Measurements from ENCODE around the gene PLAGL1.
A peak's percentile ranks its signal among the peaks of the same experiment; 100 is the strongest.

PLAGL1 gene

GRCh38 chr6:143964674-143965081 lies 43.4 kb downstream of the PLAGL1 start:
- DNase-seq = no peak

GRCh38 chr6:143963158-143963919 lies 44.7 kb downstream of the PLAGL1 start:
- DNase-seq = no peak

- no peak for DNase-seq
Measured at GRCh38 chr6:143961886-143962878, 45.9 kb downstream of the PLAGL1 start.

GRCh38 chr6:143961066-143961465 lies 47.0 kb downstream of the PLAGL1 start:
- DNase-seq = no peak

- no peak for DNase-seq
Measured at GRCh38 chr6:143959927-143960326, 48.1 kb downstream of the PLAGL1 start.

GRCh38 chr6:143958839-143959399 lies 49.1 kb downstream of the PLAGL1 start:
- DNase-seq = no peak

GRCh38 chr6:143957679-143958274 lies 50.3 kb downstream of the PLAGL1 start:
- DNase-seq = no peak

- no peak for DNase-seq
Measured at GRCh38 chr6:143955971-143956370, 52.1 kb downstream of the PLAGL1 start.

GRCh38 chr6:143953922-143954321 lies 54.1 kb downstream of the PLAGL1 start:
- no peak for DNase-seq

- DNase-seq = no peak
Measured at GRCh38 chr6:143952947-143953701, 54.9 kb downstream of the PLAGL1 start.

GRCh38 chr6:143952060-143952778 lies 55.8 kb downstream of the PLAGL1 start:
- DNase-seq = no peak

GRCh38 chr6:143950875-143951274 lies 57.2 kb downstream of the PLAGL1 start:
- no peak for DNase-seq

GRCh38 chr6:143949962-143950361 lies 58.1 kb downstream of the PLAGL1 start:
- no peak for DNase-seq

GRCh38 chr6:143949535-143949934 lies 58.5 kb downstream of the PLAGL1 start:
- no peak for DNase-seq

GRCh38 chr6:143948208-143948607 lies 59.9 kb downstream of the PLAGL1 start:
- no peak for DNase-seq

- DNase-seq = peak; percentile 74
Measured at GRCh38 chr6:143941852-143942627, 66.0 kb downstream of the PLAGL1 start.

GRCh38 chr6:143940011-143940597 lies 68.0 kb downstream of the PLAGL1 start:
- peak; percentile 64 for DNase-seq

- no peak for DNase-seq
Measured at GRCh38 chr6:143939364-143939763, 68.7 kb downstream of the PLAGL1 start.

- no peak for DNase-seq
Measured at GRCh38 chr6:143937668-143937970, 70.4 kb downstream of the PLAGL1 start.

Measured in NCI-H1105 treated with DMSO at 0.1 percent for 48 hours (cell line).